GM12865 (cell line): ENCODE results near the gene RAB2B.
A peak's percentile ranks its signal among the peaks of the same experiment; 100 is the strongest.
"Not testable (repeated sequence)": the region's sequence is repeated elsewhere in the genome, so short reads cannot be mapped to it uniquely, and the experiment has no call there.

Source experiments
- DNase-seq: peaks from one replicate; pipeline ENCODE4 v3.0.0; 2010; ENCODE audit warnings: low read depth
- H3K4me3 ChIP-seq: 2 replicates; pipeline ENCODE4 v1.5.1; 2011; ENCODE audit warnings: mild to moderate bottlenecking, low read depth, low read length, control low read depth
- CTCF ChIP-seq: IDR thresholded peaks from 2 replicates; pipeline ENCODE4 v1.5.1; 2011; ENCODE audit warnings: low read length, control low read depth, low read depth, inconsistent platforms; ENCODE audit not compliant: insufficient read depth; ENCODE audit errors: missing control alignments

RAB2B gene

DNA sequence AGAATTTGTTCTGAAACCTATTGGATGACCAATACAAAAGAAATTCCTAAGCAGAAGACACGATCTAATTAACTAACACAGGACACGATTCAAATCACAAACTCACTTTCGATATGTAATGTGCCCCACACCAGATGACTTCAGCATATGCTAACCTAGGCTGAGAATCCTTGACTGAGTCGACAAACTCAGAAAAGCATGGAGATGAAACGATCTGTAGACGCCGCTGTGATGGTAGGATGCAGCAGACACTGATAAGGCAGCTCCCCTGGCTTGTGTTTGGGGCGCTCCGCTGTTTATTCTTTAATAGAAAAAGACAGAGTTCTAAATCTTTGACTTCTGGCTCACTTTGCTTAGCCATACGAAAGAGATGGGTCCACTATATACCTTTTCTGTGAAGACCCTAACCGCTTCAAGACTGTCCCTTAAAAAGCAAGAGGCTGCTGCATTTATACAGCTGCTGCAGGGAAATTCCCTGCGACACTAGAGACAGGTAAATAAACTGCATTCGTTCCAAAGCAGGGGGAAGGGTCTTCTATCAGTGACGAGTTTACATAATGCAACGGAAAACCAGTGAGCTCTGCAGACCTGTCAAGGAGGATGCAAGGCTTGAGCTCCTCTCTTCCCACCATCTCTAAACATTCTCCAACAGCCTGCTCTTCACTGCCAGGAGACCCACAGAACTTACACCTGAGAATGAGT lies 21.8 kb downstream of the RAB2B start:
- DNase-seq: peak; percentile 21
- peak overlapping the region; percentile 90 for H3K4me3 ChIP-seq
- no peak for TF ChIP-seq CTCF

GRCh38 chr14:21449899-21450216 lies 26.9 kb downstream of the RAB2B start:
- H3K4me3 ChIP-seq: peak overlapping the region; percentile 20
- TF ChIP-seq CTCF: no peak
- no peak for DNase-seq

DNA sequence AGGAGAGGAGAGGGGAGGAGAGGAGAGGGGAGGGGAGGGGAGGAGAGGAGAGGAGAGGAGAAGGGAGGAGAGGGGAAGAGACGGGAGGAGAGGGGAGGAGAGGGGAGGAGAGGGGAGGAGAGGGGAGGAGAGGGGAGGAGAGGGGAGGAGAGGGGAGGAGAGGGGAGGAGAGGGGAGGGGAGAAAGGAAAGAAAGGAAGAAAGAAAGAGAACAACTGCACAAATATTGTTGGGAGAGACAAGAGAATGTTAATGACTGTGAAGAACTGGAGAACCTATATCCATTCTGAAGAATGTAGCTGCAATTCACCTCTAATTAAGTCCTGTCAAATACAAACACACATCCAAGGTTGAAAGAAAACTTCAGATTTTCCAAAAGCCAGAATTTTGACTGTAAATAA lies 34.1 kb downstream of the RAB2B start:
- DNase-seq: not testable (repeated sequence)

GRCh38 chr14:21440859-21441258 lies 35.9 kb downstream of the RAB2B start:
- H3K4me3 ChIP-seq: no peak overlapping the region
- DNase-seq: no peak
- TF ChIP-seq CTCF: no peak

More for the DNA sequence above, 34.1 kb downstream of the RAB2B start:
- H3K4me3 ChIP-seq: not testable (repeated sequence)

DNA sequence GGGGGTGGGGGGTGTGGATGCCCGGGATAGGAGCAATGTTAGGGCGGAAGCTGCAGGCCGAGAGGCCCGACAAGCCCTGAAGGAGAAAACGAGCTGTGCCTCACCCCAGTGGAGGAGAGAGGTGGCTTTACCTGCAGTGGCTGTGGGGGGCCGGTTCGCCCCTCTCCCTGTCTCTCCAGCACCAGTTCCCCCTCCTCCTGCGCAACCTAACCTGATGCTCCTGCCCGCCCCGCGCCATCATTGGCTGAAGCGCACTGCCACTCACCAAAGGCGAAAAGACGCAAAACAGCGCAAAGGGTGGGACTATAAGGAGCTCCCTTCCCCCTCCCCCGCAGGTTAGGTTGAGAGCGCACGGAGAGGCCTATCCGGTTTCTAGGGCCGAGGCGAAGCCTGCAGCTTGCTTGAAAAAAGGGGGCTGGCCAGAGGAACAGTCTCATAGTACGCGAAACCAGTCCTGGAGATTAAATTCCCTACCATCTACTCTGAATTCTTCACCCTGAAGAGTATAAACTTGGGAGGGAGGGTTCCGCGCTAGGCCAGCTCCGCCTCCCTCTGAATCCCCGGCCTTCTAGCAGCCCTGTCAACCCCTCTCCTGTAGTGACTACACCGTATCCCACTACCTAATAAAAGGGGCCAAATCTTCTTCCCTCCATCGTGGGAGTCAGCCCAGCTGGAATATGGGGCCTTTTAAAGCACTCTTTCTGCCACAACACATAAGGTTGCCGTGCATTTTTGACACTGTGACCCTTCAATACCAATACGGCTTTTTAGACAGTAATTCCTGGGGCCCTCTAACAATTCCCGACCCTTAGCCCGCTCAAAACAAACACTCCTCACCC lies 39.5 kb downstream of the RAB2B start:
- peak; percentile 100 for DNase-seq
- H3K4me3 ChIP-seq: peak overlapping the region; percentile 85
- TF ChIP-seq CTCF: no peak

GRCh38 chr14:21436567-21437062 lies 40.1 kb downstream of the RAB2B start:
- H3K4me3 ChIP-seq: peak overlapping the region; percentile 85
- DNase-seq: no peak
- TF ChIP-seq CTCF: no peak

- TF ChIP-seq CTCF: no peak
- DNase-seq: no peak
- no peak overlapping the region for H3K4me3 ChIP-seq
Observed at GRCh38 chr14:21431126-21431525, 45.6 kb downstream of the RAB2B start.
